Activated B cell treated with CpG ODN at 0.5 μM for 24 hours (primary cell): Measurements from ENCODE around the gene LAMA1. TPM values are rescaled to one million over a fixed set of nuclear protein-coding genes. Genes with fewer than 3 reads are reported as not detected.

Source experiments
- ATAC-seq: fragments of 200-7000 bp; cut with Tn5 transposase; one replicate; pipeline ENCODE4 v1.10.0; 2021; ENCODE audit warnings: low read depth, mild to moderate bottlenecking, moderate library complexity
- CTCF ChIA-PET: fragments of 350-600 bp; sonication (Branson Sonifier 250); formaldehyde crosslinking; loops from one replicate; lab custom pipeline; 2021; ENCODE audit warnings: antibody characterized with exemption; lab: Charles Lee
- POLR2A ChIA-PET: fragments of 350-600 bp; sonication (Branson Sonifier 250); formaldehyde crosslinking; loops from one replicate; lab custom pipeline; 2021; ENCODE audit warnings: antibody characterized with exemption; lab: Charles Lee
- DNase-seq: peaks from one replicate; pipeline ENCODE4 v3.0.0; 2022
- H3K27ac Mint-ChIP-seq: one replicate; pipeline ENCODE4 v1.8.0; 2020; ENCODE audit warnings: mixed read lengths
- H3K27me3 Mint-ChIP-seq: one replicate; pipeline ENCODE4 v1.8.0; 2021; ENCODE audit warnings: mixed read lengths
- H3K36me3 Mint-ChIP-seq: one replicate; pipeline ENCODE4 v1.8.0; 2021; ENCODE audit warnings: low read depth, mixed read lengths
- H3K4me1 Mint-ChIP-seq: one replicate; pipeline ENCODE4 v1.8.0; 2021; ENCODE audit warnings: mixed read lengths
- H3K4me3 Mint-ChIP-seq: one replicate; pipeline ENCODE4 v1.8.0; 2020; ENCODE audit warnings: mild to moderate bottlenecking, mixed read lengths
- H3K9me3 Mint-ChIP-seq: one replicate; pipeline ENCODE4 v1.8.0; 2020; ENCODE audit warnings: mixed read lengths
- CTCF ChIP-seq: fragments of 200-600 bp; IDR thresholded peaks from one replicate; pipeline ENCODE4 v1.8.0; 2022; ENCODE audit warnings: antibody characterized with exemption, mild to moderate bottlenecking
- intact Hi-C: fragments of 100-400 bp; cut with micrococcal nuclease; formaldehyde crosslinking; loops from one replicate; pipeline ENCODE4 v1.15.1; 2024
- total RNA-seq: library from RNA; stranded (reverse); gene quantifications from 2 replicates; pipeline ENCODE4 v1.2.3, GENCODE V29; 2022

Gene LAMA1
- total RNA-seq, 1 donor from 2014 or later = not detected

- intact Hi-C loops = no loop called here
- Mint-ChIP-seq H3K27me3 (no peaks in the 10 kb centered on the region), H3K4me1 (no peaks in the 10 kb centered on the region), H3K27ac (no peak overlapping the region), H3K4me3 (no peak overlapping the region), H3K9me3 (no peaks in the 10 kb centered on the region), H3K36me3 (no peaks in the 10 kb centered on the region)
- no peak for ATAC-seq
- POLR2A ChIA-PET = no interaction called here
- CTCF ChIA-PET = no interaction called here
- TF ChIP-seq CTCF = no peak
- no peak for DNase-seq
Observed at GRCh38 chr18:7094427-7094826, 23.2 kb downstream of the LAMA1 start.

GRCh38 chr18:7090771-7091170 lies 26.8 kb downstream of the LAMA1 start:
- no peaks in the 10 kb centered on the region for H3K36me3 Mint-ChIP-seq
- no peaks in the 10 kb centered on the region for H3K4me1 Mint-ChIP-seq
- ATAC-seq = no peak
- H3K27me3 Mint-ChIP-seq = no peaks in the 10 kb centered on the region
- no peak for DNase-seq
- intact Hi-C loops = no loop called here
- no peak for TF ChIP-seq CTCF
- H3K9me3 Mint-ChIP-seq = no peaks in the 10 kb centered on the region
- no peak overlapping the region for H3K4me3 Mint-ChIP-seq
- ChIA-PET POLR2A (no interaction called here), CTCF (no interaction called here)
- no peak overlapping the region for H3K27ac Mint-ChIP-seq

GRCh38 chr18:7089369-7089768 lies 28.2 kb downstream of the LAMA1 start:
- H3K4me3 Mint-ChIP-seq = no peak overlapping the region
- intact Hi-C loops = no loop called here
- POLR2A ChIA-PET = no interaction called here
- CTCF ChIA-PET = no interaction called here
- H3K27ac Mint-ChIP-seq = no peak overlapping the region
- no peaks in the 10 kb centered on the region for H3K36me3 Mint-ChIP-seq
- H3K4me1 Mint-ChIP-seq = no peaks in the 10 kb centered on the region
- no peaks in the 10 kb centered on the region for H3K9me3 Mint-ChIP-seq
- no peak for ATAC-seq
- DNase-seq = no peak
- no peaks in the 10 kb centered on the region for H3K27me3 Mint-ChIP-seq
- no peak for TF ChIP-seq CTCF

- ATAC-seq (no peak), DNase-seq (no peak)
- POLR2A ChIA-PET = no interaction called here
- CTCF ChIA-PET = no interaction called here
- TF ChIP-seq CTCF = no peak
- Mint-ChIP-seq H3K27ac (no peak overlapping the region), H3K27me3 (no peaks in the 10 kb centered on the region), H3K36me3 (no peaks in the 10 kb centered on the region), H3K9me3 (no peaks in the 10 kb centered on the region), H3K4me3 (no peak overlapping the region), H3K4me1 (no peaks in the 10 kb centered on the region)
- intact Hi-C loops = no loop called here
Observed at GRCh38 chr18:7084080-7085065, 33.2 kb downstream of the LAMA1 start.

GRCh38 chr18:7082671-7083070 lies 34.9 kb downstream of the LAMA1 start:
- no peak for ATAC-seq
- no peaks in the 10 kb centered on the region for H3K9me3 Mint-ChIP-seq
- POLR2A ChIA-PET = no interaction called here

More at GRCh38 chr18:7082671-7083070, 34.9 kb downstream of the LAMA1 start:
- CTCF ChIA-PET = no interaction called here
- intact Hi-C loops = no loop called here
- Mint-ChIP-seq H3K36me3 (no peaks in the 10 kb centered on the region), H3K27me3 (no peaks in the 10 kb centered on the region), H3K27ac (no peak overlapping the region), H3K4me1 (no peaks in the 10 kb centered on the region), H3K4me3 (no peak overlapping the region)
- no peak for TF ChIP-seq CTCF
- no peak for DNase-seq
